ENCODE results near the gene IRAK1. TPM values are rescaled to one million over a fixed set of nuclear protein-coding genes. Genes with fewer than 3 reads are reported as not detected.
A peak's percentile ranks its signal among the peaks of the same experiment; 100 is the strongest.

The IRAK1 gene
- total RNA-seq, 3 donors from 2014 or later: 258 to 273 (median 272) TPM

DNA sequence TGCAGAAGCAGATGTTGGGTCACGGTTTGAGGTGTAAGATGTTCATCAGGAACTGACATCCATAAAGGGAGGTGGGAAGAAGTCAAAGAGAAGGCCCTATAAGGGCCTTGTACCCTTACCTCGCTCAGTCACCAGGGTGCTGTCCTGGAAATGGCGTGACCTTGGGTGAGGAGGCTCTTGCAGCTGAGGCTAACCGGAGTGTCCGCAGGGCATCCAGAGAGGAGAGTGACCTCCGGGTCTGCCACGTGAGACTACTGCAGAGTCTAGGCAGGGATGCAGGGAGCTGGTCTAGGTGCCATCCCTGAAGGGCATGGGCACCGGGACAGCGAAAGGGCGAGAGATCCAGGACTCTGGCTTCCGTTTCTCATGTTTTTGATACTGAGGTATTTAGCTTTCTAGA, 28.7 kb upstream of the IRAK1 start:
- ATAC-seq (no peak), DNase-seq (no peak)
- H3K27me3 Mint-ChIP-seq (ENCODE audit: low read depth): no peaks in the 10 kb centered on the region
- no peak overlapping the region for H3K4me3 Mint-ChIP-seq
- peaks cover 15% of the 10 kb centered on the region for H3K36me3 Mint-ChIP-seq (ENCODE audit: insufficient read depth)
- H3K9me3 Mint-ChIP-seq: no peaks in the 10 kb centered on the region
- peaks cover 41% of the 10 kb centered on the region for H3K4me1 Mint-ChIP-seq (ENCODE audit: low read depth)

- Mint-ChIP-seq H3K27me3 (ENCODE audit: low read depth) (no peaks in the 10 kb centered on the region), H3K4me1 (ENCODE audit: low read depth) (peaks cover 40% of the 10 kb centered on the region), H3K4me3 (no peak overlapping the region), H3K36me3 (ENCODE audit: insufficient read depth) (peaks cover 15% of the 10 kb centered on the region), H3K9me3 (no peaks in the 10 kb centered on the region)
- DNase-seq: no peak
- no peak for ATAC-seq
Measured at GRCh38 chrX:154046940-154047610, 27.4 kb upstream of the IRAK1 start.

GRCh38 chrX:154046031-154046781, 26.5 kb upstream of the IRAK1 start:
- Mint-ChIP-seq H3K27me3 (ENCODE audit: low read depth) (no peaks in the 10 kb centered on the region), H3K4me1 (ENCODE audit: low read depth) (peaks cover 37% of the 10 kb centered on the region), H3K4me3 (no peak overlapping the region), H3K9me3 (no peaks in the 10 kb centered on the region), H3K36me3 (ENCODE audit: insufficient read depth) (peaks cover 15% of the 10 kb centered on the region)
- DNase-seq: no peak
- no peak for ATAC-seq

DNA sequence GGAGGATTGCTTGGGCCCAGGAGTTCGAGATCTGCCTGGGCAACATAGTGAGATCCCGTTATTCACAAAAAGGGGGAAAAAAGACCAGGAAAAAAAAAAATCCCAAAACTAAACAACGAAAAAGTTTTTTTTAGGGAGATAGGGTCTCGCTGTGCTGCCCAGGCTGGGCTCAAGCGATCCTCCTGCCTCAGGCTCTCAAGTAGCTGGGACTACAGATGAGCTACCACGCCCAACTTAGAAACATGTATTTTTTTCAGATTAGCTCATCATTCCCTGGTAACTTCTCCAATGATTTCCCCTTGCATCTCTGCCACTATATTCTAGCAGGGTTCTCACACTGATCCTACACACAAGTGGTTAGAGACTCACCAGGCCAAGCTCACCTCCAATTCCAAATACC, 24.4 kb upstream of the IRAK1 start:
- no peak overlapping the region for H3K4me3 Mint-ChIP-seq
- H3K9me3 Mint-ChIP-seq: no peaks in the 10 kb centered on the region
- peaks cover 33% of the 10 kb centered on the region for H3K4me1 Mint-ChIP-seq (ENCODE audit: low read depth)
- peaks cover 17% of the 10 kb centered on the region for H3K36me3 Mint-ChIP-seq (ENCODE audit: insufficient read depth)
- DNase-seq (no peak), ATAC-seq (no peak)
- no peaks in the 10 kb centered on the region for H3K27me3 Mint-ChIP-seq (ENCODE audit: low read depth)

GRCh38 chrX:154043003-154043763, 23.5 kb upstream of the IRAK1 start:
- Mint-ChIP-seq H3K4me3 (no peak overlapping the region), H3K27me3 (ENCODE audit: low read depth) (no peaks in the 10 kb centered on the region), H3K4me1 (ENCODE audit: low read depth) (peaks cover 34% of the 10 kb centered on the region), H3K9me3 (no peaks in the 10 kb centered on the region), H3K36me3 (ENCODE audit: insufficient read depth) (peaks cover 14% of the 10 kb centered on the region)
- no peak for DNase-seq
- ATAC-seq: no peak

DNA sequence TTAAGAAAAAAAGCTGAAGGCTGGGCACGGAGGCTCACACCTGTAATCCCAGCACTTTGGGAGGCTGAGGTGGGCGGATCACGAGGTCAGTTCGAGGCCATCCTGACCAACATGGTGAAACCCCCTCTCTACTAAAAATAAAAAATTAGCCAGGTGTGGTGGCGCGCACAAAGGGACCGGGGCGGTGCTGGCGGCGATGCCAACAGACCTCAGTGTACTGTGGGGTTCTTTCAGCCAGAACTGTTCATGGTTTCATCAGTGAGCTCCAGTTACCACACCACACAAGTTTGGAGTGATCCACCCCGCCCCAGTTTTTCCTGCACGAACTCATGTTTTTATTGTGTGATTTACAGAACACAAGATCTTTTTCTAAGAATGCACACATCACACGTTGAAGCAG, 21.2 kb upstream of the IRAK1 start:
- H3K4me3 Mint-ChIP-seq: no peak overlapping the region
- H3K4me1 Mint-ChIP-seq (ENCODE audit: low read depth): peaks cover 29% of the 10 kb centered on the region
- H3K27me3 Mint-ChIP-seq (ENCODE audit: low read depth): no peaks in the 10 kb centered on the region
- H3K9me3 Mint-ChIP-seq: no peaks in the 10 kb centered on the region
- ATAC-seq (no peak), DNase-seq (no peak)
- peaks cover 10% of the 10 kb centered on the region for H3K36me3 Mint-ChIP-seq (ENCODE audit: insufficient read depth)

GRCh38 chrX:154040307-154040756, 20.6 kb upstream of the IRAK1 start:
- peak; percentile 78 to 84 for ATAC-seq
- no peaks in the 10 kb centered on the region for H3K9me3 Mint-ChIP-seq
- peaks cover 10% of the 10 kb centered on the region for H3K36me3 Mint-ChIP-seq (ENCODE audit: insufficient read depth)
- H3K4me3 Mint-ChIP-seq: no peak overlapping the region
- no peak for DNase-seq
- peaks cover 29% of the 10 kb centered on the region for H3K4me1 Mint-ChIP-seq (ENCODE audit: low read depth)
- H3K27me3 Mint-ChIP-seq (ENCODE audit: low read depth): no peaks in the 10 kb centered on the region

- no peaks in the 10 kb centered on the region for H3K27me3 Mint-ChIP-seq (ENCODE audit: low read depth)
- ATAC-seq (no peak), DNase-seq (no peak)
- no peak overlapping the region for H3K4me3 Mint-ChIP-seq
- no peaks in the 10 kb centered on the region for H3K9me3 Mint-ChIP-seq
- peaks cover 10% of the 10 kb centered on the region for H3K36me3 Mint-ChIP-seq (ENCODE audit: insufficient read depth)
- H3K4me1 Mint-ChIP-seq (ENCODE audit: low read depth): peaks cover 29% of the 10 kb centered on the region
Measured at GRCh38 chrX:154039577-154039976, 19.9 kb upstream of the IRAK1 start.

DNA sequence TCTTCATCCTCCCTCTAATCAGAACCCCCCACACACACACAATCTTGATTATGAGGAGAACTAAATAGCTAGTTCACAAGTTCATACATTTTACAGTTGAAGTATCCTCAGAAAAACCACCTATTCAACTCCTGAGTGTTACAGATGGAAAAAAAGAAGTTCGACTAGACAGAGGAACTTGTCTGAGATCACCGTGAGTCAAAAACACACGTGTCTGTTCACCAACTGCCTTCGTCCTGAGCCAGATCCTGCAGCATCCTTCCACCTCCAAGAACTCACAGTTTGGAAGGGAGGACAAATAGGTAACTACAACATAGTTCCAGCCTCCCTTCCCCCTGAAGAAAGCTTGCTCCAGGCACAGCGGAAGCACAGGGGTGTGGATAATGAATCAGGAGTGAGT, 19.0 kb upstream of the IRAK1 start:
- DNase-seq: no peak
- no peaks in the 10 kb centered on the region for H3K9me3 Mint-ChIP-seq
- H3K4me1 Mint-ChIP-seq (ENCODE audit: low read depth): peaks cover 26% of the 10 kb centered on the region
- H3K36me3 Mint-ChIP-seq (ENCODE audit: insufficient read depth): peaks cover 8% of the 10 kb centered on the region
- H3K27me3 Mint-ChIP-seq (ENCODE audit: low read depth): no peaks in the 10 kb centered on the region
- no peak for ATAC-seq
- H3K4me3 Mint-ChIP-seq: no peak overlapping the region

DNA sequence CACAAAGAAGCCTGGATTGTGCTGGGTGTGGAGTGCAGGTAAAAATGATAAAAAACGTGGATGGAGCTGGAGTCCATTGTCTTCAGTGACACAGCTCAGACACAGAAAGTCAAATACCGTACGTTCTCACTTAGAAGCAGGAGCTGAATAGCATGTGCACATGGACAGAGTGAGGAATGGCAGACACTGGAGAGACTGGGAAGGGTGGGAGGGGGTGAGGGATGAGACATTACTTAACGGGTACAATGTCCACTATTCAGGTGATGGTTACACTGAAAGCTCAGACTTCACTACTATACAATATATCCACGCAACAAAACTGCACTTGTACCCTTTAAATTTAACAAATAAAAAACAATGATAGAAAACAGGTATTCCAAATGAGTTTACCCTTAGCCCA, 18.1 kb upstream of the IRAK1 start:
- Mint-ChIP-seq H3K36me3 (ENCODE audit: insufficient read depth) (peaks cover 8% of the 10 kb centered on the region), H3K4me1 (ENCODE audit: low read depth) (peaks cover 25% of the 10 kb centered on the region)

GRCh38 chrX:154036513-154036912, 16.8 kb upstream of the IRAK1 start:
- H3K27me3 Mint-ChIP-seq (ENCODE audit: low read depth): no peaks in the 10 kb centered on the region
- H3K9me3 Mint-ChIP-seq: no peaks in the 10 kb centered on the region
- no peak overlapping the region for H3K4me3 Mint-ChIP-seq
- peak; percentile 71 to 75 for ATAC-seq
- H3K4me1 Mint-ChIP-seq (ENCODE audit: low read depth): peaks cover 24% of the 10 kb centered on the region
- H3K36me3 Mint-ChIP-seq (ENCODE audit: insufficient read depth): peaks cover 8% of the 10 kb centered on the region
- DNase-seq: no peak

More for the DNA sequence above, 18.1 kb upstream of the IRAK1 start:
- no peak for DNase-seq
- H3K4me3 Mint-ChIP-seq: no peak overlapping the region
- no peaks in the 10 kb centered on the region for H3K9me3 Mint-ChIP-seq
- no peak for ATAC-seq
- H3K27me3 Mint-ChIP-seq (ENCODE audit: low read depth): no peaks in the 10 kb centered on the region

DNA sequence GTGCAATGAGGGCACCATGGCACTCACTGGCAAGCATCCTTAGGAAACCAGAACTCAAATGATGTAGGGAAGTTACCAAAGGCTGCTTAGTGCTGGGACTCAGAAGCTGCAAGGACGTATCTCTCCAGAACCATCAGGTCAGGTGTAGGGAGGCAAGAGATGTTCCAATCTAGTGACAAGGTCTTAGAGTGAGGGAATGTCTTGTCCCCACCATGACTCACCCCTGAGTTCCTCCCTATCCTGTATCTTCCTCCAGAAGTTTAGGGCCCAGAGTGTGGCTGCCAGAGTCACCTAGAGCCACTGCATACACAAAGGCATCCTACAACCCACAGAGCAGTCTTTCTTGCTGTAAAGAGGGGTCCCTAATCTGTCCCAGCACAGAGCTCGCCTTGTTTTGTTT, 14.1 kb upstream of the IRAK1 start:
- Mint-ChIP-seq H3K36me3 (ENCODE audit: insufficient read depth) (peaks cover 4% of the 10 kb centered on the region), H3K27me3 (ENCODE audit: low read depth) (no peaks in the 10 kb centered on the region)
- no peak for ATAC-seq

DNA sequence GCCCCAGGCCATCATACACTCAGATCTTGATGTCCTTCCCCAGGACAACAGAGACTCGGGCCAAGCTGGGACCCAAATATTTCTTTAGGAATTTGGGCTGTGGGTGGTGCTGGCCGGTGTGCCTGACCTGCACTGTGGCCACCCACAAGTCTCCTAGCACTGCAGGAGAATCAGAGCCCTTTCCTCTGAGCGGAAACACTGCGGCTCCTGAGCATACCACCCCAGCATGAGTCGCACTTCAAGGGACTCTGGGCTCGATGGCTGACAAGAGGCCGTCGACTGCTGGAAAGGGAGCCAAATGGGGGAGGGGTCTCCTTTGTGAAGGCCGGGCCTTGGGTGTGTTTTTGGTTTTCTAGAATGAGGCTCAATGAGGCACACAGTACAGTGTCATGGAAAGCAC, 13.0 kb upstream of the IRAK1 start:
- no peaks in the 10 kb centered on the region for H3K27me3 Mint-ChIP-seq (ENCODE audit: low read depth)
- no peak for ATAC-seq
- peaks cover 10% of the 10 kb centered on the region for H3K4me1 Mint-ChIP-seq (ENCODE audit: low read depth)
- H3K4me3 Mint-ChIP-seq: no peak overlapping the region
- H3K9me3 Mint-ChIP-seq: no peaks in the 10 kb centered on the region
- H3K36me3 Mint-ChIP-seq (ENCODE audit: insufficient read depth): peaks cover 6% of the 10 kb centered on the region
- DNase-seq: no peak

More for the DNA sequence above, 14.1 kb upstream of the IRAK1 start:
- no peak for DNase-seq
- Mint-ChIP-seq H3K4me3 (no peak overlapping the region), H3K9me3 (no peaks in the 10 kb centered on the region), H3K4me1 (ENCODE audit: low read depth) (peaks cover 13% of the 10 kb centered on the region)

- Mint-ChIP-seq H3K4me3 (no peak overlapping the region), H3K27me3 (ENCODE audit: low read depth) (no peaks in the 10 kb centered on the region), H3K4me1 (ENCODE audit: low read depth) (peaks cover 8% of the 10 kb centered on the region), H3K9me3 (no peaks in the 10 kb centered on the region), H3K36me3 (ENCODE audit: insufficient read depth) (peaks cover 6% of the 10 kb centered on the region)
- ATAC-seq (no peak), DNase-seq (no peak)
Measured at GRCh38 chrX:154032160-154032559, 12.5 kb upstream of the IRAK1 start.
